Measurements from ENCODE around the gene TLCD5. TPM values are rescaled to one million over a fixed set of nuclear protein-coding genes. Genes with fewer than 3 reads are reported as not detected.

Gene TLCD5
- total and polyA plus RNA-seq, 2 donors (not counting 1 experiment from before 2014, with no cell fraction given): 0.17 TPM; not detected in 1

GRCh38 chr11:120330045-120330444 lies 4.9 kb downstream of the TLCD5 start:
- Histone ChIP-seq H3K4me3 (ENCODE audit: control extremely low read depth in 1 of 5, extremely low read depth in 1 of 5, insufficient read depth in 1 of 5, low read depth in 2 of 5, low read length in 4 of 5) (no peak overlapping the region), H3K27me3 (replicated peaks in 1 of 4; ENCODE audit: control extremely low read depth in 1 of 4, control insufficient read depth in 3 of 4, insufficient read depth in 4 of 4, low read length in 3 of 4) (peaks cover 0 to 38% (median 22%) of the 10 kb centered on the region in 4 experiments), H3K9ac (ENCODE audit: low read length) (no peak overlapping the region), H3K27ac (ENCODE audit: low read length in 2 of 2) (no peak overlapping the region), H2AFZ (ENCODE audit: insufficient read depth, low read depth, low read length, poor library complexity, severe bottlenecking) (no peak overlapping the region), H3K36me3 (replicated peaks in 1 of 2; ENCODE audit: control extremely low read depth in 1 of 2, control insufficient read depth in 1 of 2, extremely low read depth in 1 of 2, insufficient read depth in 2 of 2, low read length in 1 of 2) (no peaks in the 10 kb centered on the region), H3K4me2 (replicated peaks; ENCODE audit: low read depth, low read length, poor library complexity, severe bottlenecking) (no peak overlapping the region), H3K79me2 (ENCODE audit: control insufficient read depth, insufficient read depth, low read length) (no peaks in the 10 kb centered on the region), H4K20me1 (ENCODE audit: control insufficient read depth, insufficient read depth, low read length, poor library complexity, severe bottlenecking) (no peaks in the 10 kb centered on the region), H3K9me3 (ENCODE audit: control extremely low read depth in 1 of 3, control insufficient read depth in 2 of 3, insufficient read depth in 1 of 3, low read length in 2 of 3) (no peaks in the 10 kb centered on the region), H3K4me1 (ENCODE audit: control insufficient read depth in 2 of 2, insufficient read depth in 2 of 2, low read length in 2 of 2) (peaks cover 7 to 20% of the 10 kb centered on the region in 2 donors)
- CTCF ChIA-PET: no interaction called here
- H3K4me1 Mint-ChIP-seq: peaks cover 17% of the 10 kb centered on the region
- no peaks in the 10 kb centered on the region for H3K9me3 Mint-ChIP-seq (ENCODE audit: insufficient read depth)
- H3K4me3 Mint-ChIP-seq: no peak overlapping the region
- 91% methylated on average over 6 of the region's 6 CpGs for WGBS (ENCODE audit: insufficient coverage)
- H3K27me3 Mint-ChIP-seq: peaks cover 61% of the 10 kb centered on the region
- intact Hi-C loops (cut with micrococcal nuclease): loop anchor here (10.0 kb wide), 2 partner anchors 95 to 965 kb away; partner anchors contain the start of gene SC5D
- no peak overlapping the region for H3K27ac Mint-ChIP-seq
- ATAC-seq (ENCODE audit: low read depth) (no peak), DNase-seq (no peak)
- no peak for TF ChIP-seq EZH2 (IDR thresholded peaks at IDR 0.05; ENCODE audit: borderline replicate concordance, insufficient read depth, low read depth, low read length, poor library complexity, severe bottlenecking)
- no peak for TF ChIP-seq CTCF (IDR thresholded peaks at IDR 0.05)
- POLR2A ChIA-PET: no interaction called here

- TF ChIP-seq CTCF (IDR thresholded peaks at IDR 0.05) (no peak), EZH2 (IDR thresholded peaks at IDR 0.05; ENCODE audit: borderline replicate concordance, insufficient read depth, low read depth, low read length, poor library complexity, severe bottlenecking) (no peak)
Observed at GRCh38 chr11:120331301-120331996, 6.3 kb downstream of the TLCD5 start.

More at GRCh38 chr11:120331301-120331996, 6.3 kb downstream of the TLCD5 start:
- H3K9ac ChIP-seq (ENCODE audit: low read length): no peak overlapping the region
- no peak overlapping the region for H3K4me2 ChIP-seq (replicated peaks; ENCODE audit: low read depth, low read length, poor library complexity, severe bottlenecking)
- 86% methylated on average over 1 of the region's 2 CpGs for WGBS (ENCODE audit: insufficient coverage)
- ChIA-PET POLR2A (no interaction called here), CTCF (interaction anchor here (0.7 to 1.4 kb wide), 2 partner anchors 14 to 353 kb away, joined by 3 read pairs; no protein-coding TSS in a partner anchor)
- intact Hi-C loops (cut with micrococcal nuclease): loop anchor here (10.0 kb wide), 2 partner anchors 93 to 963 kb away; partner anchors contain the start of gene SC5D
- no peak overlapping the region for H3K27ac ChIP-seq (ENCODE audit: low read length in 2 of 2)
- Mint-ChIP-seq H3K9me3 (ENCODE audit: insufficient read depth) (no peaks in the 10 kb centered on the region), H3K27me3 (peaks cover 52% of the 10 kb centered on the region), H3K27ac (no peak overlapping the region), H3K4me3 (no peak overlapping the region), H3K4me1 (peaks cover 13% of the 10 kb centered on the region)
- peaks cover 8 to 12% of the 10 kb centered on the region in 2 donors for H3K4me1 ChIP-seq (ENCODE audit: control insufficient read depth in 2 of 2, insufficient read depth in 2 of 2, low read length in 2 of 2)
- ATAC-seq (ENCODE audit: low read depth): no peak
- no peaks in the 10 kb centered on the region for H3K9me3 ChIP-seq (ENCODE audit: control extremely low read depth in 1 of 3, control insufficient read depth in 2 of 3, insufficient read depth in 1 of 3, low read length in 2 of 3)
- no peaks in the 10 kb centered on the region for H4K20me1 ChIP-seq (ENCODE audit: control insufficient read depth, insufficient read depth, low read length, poor library complexity, severe bottlenecking)
- no peak overlapping the region for H3K4me3 ChIP-seq (ENCODE audit: control extremely low read depth in 1 of 5, extremely low read depth in 1 of 5, insufficient read depth in 1 of 5, low read depth in 2 of 5, low read length in 4 of 5)
- H3K36me3 ChIP-seq (replicated peaks in 1 of 2; ENCODE audit: control extremely low read depth in 1 of 2, control insufficient read depth in 1 of 2, extremely low read depth in 1 of 2, insufficient read depth in 2 of 2, low read length in 1 of 2): no peaks in the 10 kb centered on the region
- DNase-seq: no peak
- no peaks in the 10 kb centered on the region for H3K79me2 ChIP-seq (ENCODE audit: control insufficient read depth, insufficient read depth, low read length)
- no peak overlapping the region for H2AFZ ChIP-seq (ENCODE audit: insufficient read depth, low read depth, low read length, poor library complexity, severe bottlenecking)
- peaks cover 0 to 28% (median 14%) of the 10 kb centered on the region in 4 experiments for H3K27me3 ChIP-seq (replicated peaks in 1 of 4; ENCODE audit: control extremely low read depth in 1 of 4, control insufficient read depth in 3 of 4, insufficient read depth in 4 of 4, low read length in 3 of 4)

Measured in B cell (primary cell).